Measurements from ENCODE around the gene HOXA4. TPM values are rescaled to one million over a fixed set of nuclear protein-coding genes. Genes with fewer than 3 reads are reported as not detected.
A peak's percentile ranks its signal among the peaks of the same experiment; 100 is the strongest.

Gene HOXA4
- total RNA-seq, 3 donors from 2014 or later, result 0.80 to 2.8 (median 2.0) TPM

- TF ChIP-seq POLR2A (IDR thresholded peaks at IDR 0.05) (no peak), POLR2AphosphoS5 (IDR thresholded peaks at IDR 0.05) (no peak), CTCF (IDR thresholded peaks at IDR 0.05) (no peak)
- Histone ChIP-seq H3K4me1 (peaks cover 5 to 7% of the 10 kb centered on the region in 2 donors), H3K9me3 (no peaks in the 10 kb centered on the region), H3K27ac (peak overlapping the region; percentile 94 to 98), H3K36me3 (no peaks in the 10 kb centered on the region), H3K27me3 (no peaks in the 10 kb centered on the region), H3K4me3 (peak overlapping the region; percentile 69 to 98 (median 90))
- DNase-seq (ENCODE audit: low spot score in 2 of 2), result peak in 1 of 2 donors; percentile 43
- intact Hi-C loops (cut with DNase I; ENCODE audit: low total_unique reads), result no loop called here
These were observed 1.5 kb downstream of the HOXA4 start for GRCh38 chr7:27128776-27129728.

GRCh38 chr7:27128034-27128433, 2.5 kb downstream of the HOXA4 start:
- Histone ChIP-seq H3K27me3 (no peaks in the 10 kb centered on the region), H3K27ac (peak overlapping the region; percentile 45 to 98), H3K9me3 (no peaks in the 10 kb centered on the region), H3K4me1 (peaks cover 5 to 7% of the 10 kb centered on the region in 2 donors), H3K4me3 (peak overlapping the region in 1 of 3 donors; percentile 4), H3K36me3 (no peaks in the 10 kb centered on the region)
- no peak for TF ChIP-seq POLR2A (IDR thresholded peaks at IDR 0.05)
- TF ChIP-seq POLR2AphosphoS5 (IDR thresholded peaks at IDR 0.05), result no peak
- no peak for TF ChIP-seq CTCF (IDR thresholded peaks at IDR 0.05)
- intact Hi-C loops (cut with DNase I; ENCODE audit: low total_unique reads), result no loop called here
- peak in 1 of 2 donors; percentile 16 for DNase-seq (ENCODE audit: low spot score in 2 of 2)

GRCh38 chr7:27126596-27127327, 3.8 kb downstream of the HOXA4 start:
- Histone ChIP-seq H3K4me1 (peaks cover 5 to 7% of the 10 kb centered on the region in 2 donors), H3K27me3 (no peaks in the 10 kb centered on the region), H3K4me3 (no peak overlapping the region), H3K9me3 (no peaks in the 10 kb centered on the region), H3K36me3 (no peaks in the 10 kb centered on the region), H3K27ac (peak overlapping the region; percentile 95 to 98)
- intact Hi-C loops (cut with DNase I; ENCODE audit: low total_unique reads), result no loop called here
- TF ChIP-seq CTCF (IDR thresholded peaks at IDR 0.05) (no peak), POLR2AphosphoS5 (IDR thresholded peaks at IDR 0.05) (no peak), POLR2A (IDR thresholded peaks at IDR 0.05) (no peak)
- peak in 1 of 2 donors; percentile 9 for DNase-seq (ENCODE audit: low spot score in 2 of 2)

- peak in 1 of 2 donors; percentile 12 for DNase-seq (ENCODE audit: low spot score in 2 of 2)
- Histone ChIP-seq H3K36me3 (no peaks in the 10 kb centered on the region), H3K27me3 (no peaks in the 10 kb centered on the region), H3K27ac (peak overlapping the region; percentile 95 to 98), H3K4me1 (peaks cover 0 to 7% of the 10 kb centered on the region in 2 donors), H3K9me3 (no peaks in the 10 kb centered on the region), H3K4me3 (no peak overlapping the region)
- intact Hi-C loops (cut with DNase I; ENCODE audit: low total_unique reads), result no loop called here
- TF ChIP-seq POLR2AphosphoS5 (IDR thresholded peaks at IDR 0.05) (no peak), CTCF (IDR thresholded peaks at IDR 0.05) (no peak), POLR2A (IDR thresholded peaks at IDR 0.05) (no peak)
These were observed 4.6 kb downstream of the HOXA4 start for GRCh38 chr7:27125986-27126394.
